Skeletal muscle tissue (tissue), 4 donors: ENCODE data around the gene HNRNPA2B1. TPM values are rescaled to one million over a fixed set of nuclear protein-coding genes. Genes with fewer than 3 reads are reported as not detected.

Experiments
- H3K27ac ChIP-seq: one replicate; pipeline ENCODE4 v1.7.0; 2013; ENCODE audit warnings: mild to moderate bottlenecking, low read depth, low read length, inconsistent platforms
- H3K27me3 ChIP-seq, 3 donors: one replicate each; pipeline ENCODE4 v1.7.0; 2013; ENCODE audit warnings: low read length in 3 of 3; ENCODE audit not compliant: control insufficient read depth in 3 of 3, insufficient read depth in 3 of 3
- H3K36me3 ChIP-seq, 3 donors: one replicate each; pipeline ENCODE4 v1.7.0; 2013; ENCODE audit warnings: low read length in 3 of 3; ENCODE audit not compliant: control insufficient read depth in 3 of 3, insufficient read depth in 3 of 3
- H3K4me1 ChIP-seq, 3 donors: one replicate each; pipeline ENCODE4 v1.7.0; 2013; ENCODE audit warnings: low read length in 3 of 3, mild to moderate bottlenecking in 3 of 3; ENCODE audit not compliant: control insufficient read depth in 3 of 3, insufficient read depth in 3 of 3
- H3K4me3 ChIP-seq, 3 donors: one replicate each; pipeline ENCODE4 v1.7.0; 2013; ENCODE audit warnings: low read length in 3 of 3
- H3K9ac ChIP-seq, 3 donors: one replicate each; pipeline ENCODE4 v1.7.0; 2013; ENCODE audit warnings: low read length in 3 of 3, mild to moderate bottlenecking in 3 of 3, moderate library complexity in 2 of 3, low read depth in 1 of 3
- H3K9me3 ChIP-seq, 3 donors: one replicate each; pipeline ENCODE4 v1.7.0; 2013; ENCODE audit warnings: low read length in 3 of 3; ENCODE audit not compliant: control insufficient read depth in 3 of 3
- total RNA-seq: library from RNA; depleted of rRNA; stranded (reverse); fragments of >200 nt; gene quantifications from one replicate; pipeline ENCODE4 v1.2.3, GENCODE V29; 2014
- donor health status: Osteomylitis.

Gene HNRNPA2B1
- total RNA-seq, 1 donor from 2014 or later, result 99.7 TPM

DNA sequence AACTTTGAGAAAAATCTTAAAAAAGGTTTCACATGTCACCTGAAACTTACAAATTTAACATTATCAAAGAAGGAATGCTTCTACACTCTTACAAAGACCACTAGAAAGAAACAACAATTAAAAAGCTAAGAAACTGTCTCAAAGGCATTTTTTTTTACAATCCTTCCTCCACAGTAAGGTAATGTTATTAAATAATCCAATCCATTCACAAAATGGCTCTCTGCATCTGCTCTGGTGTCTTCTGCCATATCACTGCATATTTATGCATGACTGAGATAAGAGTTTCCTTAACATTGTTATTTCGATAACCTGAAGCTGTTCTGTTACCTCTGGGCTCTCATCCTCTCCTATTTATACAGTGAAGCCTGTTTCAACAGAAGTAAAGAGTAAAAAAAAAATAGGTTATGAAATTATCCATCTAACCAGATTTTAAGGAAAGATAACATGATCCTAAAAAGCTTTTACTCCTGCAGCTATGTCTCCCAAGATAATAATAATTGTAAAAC lies 8.5 kb downstream of the HNRNPA2B1 start:
- no peaks in the 10 kb centered on the region for H3K9me3 ChIP-seq
- no peak overlapping the region for H3K27ac ChIP-seq
- no peaks in the 10 kb centered on the region for H3K27me3 ChIP-seq
- H3K36me3 ChIP-seq, result peaks cover 44 to 91% (median 88%) of the 10 kb centered on the region in 3 donors
- no peak overlapping the region for H3K4me3 ChIP-seq
- peaks cover 12 to 37% (median 25%) of the 10 kb centered on the region in 3 donors for H3K4me1 ChIP-seq
- H3K9ac ChIP-seq, result no peak overlapping the region

DNA sequence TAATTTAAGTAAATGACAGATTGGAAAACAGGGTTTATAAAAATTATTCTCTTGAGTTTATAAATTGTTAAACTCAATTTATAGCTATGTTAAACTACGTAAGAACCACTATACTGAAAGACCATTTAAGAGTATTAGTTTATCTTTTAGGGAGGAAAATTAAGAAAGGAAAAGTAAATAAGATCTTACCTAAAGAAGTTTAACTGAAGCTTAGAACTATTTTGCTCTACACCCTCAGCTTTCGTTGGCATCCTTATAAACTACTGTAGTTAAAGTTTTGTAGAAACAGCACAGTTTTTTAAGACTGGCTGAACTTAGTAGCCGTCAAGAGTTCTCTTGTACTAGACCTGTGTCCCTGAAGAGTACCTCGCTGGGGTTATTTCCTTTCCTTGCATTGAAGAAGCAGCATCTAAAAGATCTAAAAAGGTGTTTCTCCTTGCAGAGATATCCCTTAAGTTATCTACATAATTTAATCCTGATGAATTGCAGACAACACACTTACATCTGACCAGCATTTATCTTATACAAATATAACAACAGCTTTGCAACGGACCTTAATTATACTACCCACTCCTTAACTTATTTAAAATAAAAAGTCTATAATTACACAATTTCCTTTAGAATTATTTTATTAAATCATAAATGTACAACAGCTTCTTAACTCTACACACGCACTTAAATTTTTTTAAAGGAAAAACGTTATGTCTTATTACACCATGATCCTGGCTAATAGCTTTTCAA lies 9.1 kb downstream of the HNRNPA2B1 start:
- H3K27me3 ChIP-seq, result no peaks in the 10 kb centered on the region
- peaks cover 43 to 86% (median 82%) of the 10 kb centered on the region in 3 donors for H3K36me3 ChIP-seq
- no peak overlapping the region for H3K4me3 ChIP-seq
- no peaks in the 10 kb centered on the region for H3K9me3 ChIP-seq
- H3K9ac ChIP-seq, result no peak overlapping the region
- no peak overlapping the region for H3K27ac ChIP-seq
- H3K4me1 ChIP-seq, result peaks cover 6 to 31% (median 19%) of the 10 kb centered on the region in 3 donors

DNA sequence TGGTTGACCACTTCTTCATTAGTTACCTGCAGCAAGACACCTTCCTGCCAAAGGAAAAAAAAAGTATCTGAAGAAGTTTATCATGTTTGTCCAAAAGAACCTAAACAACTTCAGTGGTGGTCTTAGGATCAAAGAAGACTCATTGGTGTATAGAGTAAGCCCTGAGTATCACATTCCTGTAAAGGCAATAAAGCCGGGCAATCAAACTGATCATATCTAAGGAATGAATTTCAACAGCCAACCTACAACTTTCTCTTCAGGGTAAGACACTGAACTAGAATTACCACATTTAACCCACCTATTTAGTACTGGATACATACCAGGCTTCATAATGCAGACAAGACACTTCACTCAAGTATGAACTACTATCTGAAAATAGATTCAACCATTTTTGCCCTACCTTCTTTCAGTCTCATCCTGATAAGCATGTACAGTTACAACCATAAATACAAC lies 10.1 kb downstream of the HNRNPA2B1 start:
- Histone ChIP-seq H3K36me3 (peaks cover 37 to 79% (median 73%) of the 10 kb centered on the region in 3 donors), H3K4me3 (no peak overlapping the region), H3K9ac (no peak overlapping the region), H3K4me1 (peaks cover 3 to 22% (median 11%) of the 10 kb centered on the region in 3 donors), H3K27ac (no peak overlapping the region), H3K9me3 (no peaks in the 10 kb centered on the region), H3K27me3 (no peaks in the 10 kb centered on the region)

DNA sequence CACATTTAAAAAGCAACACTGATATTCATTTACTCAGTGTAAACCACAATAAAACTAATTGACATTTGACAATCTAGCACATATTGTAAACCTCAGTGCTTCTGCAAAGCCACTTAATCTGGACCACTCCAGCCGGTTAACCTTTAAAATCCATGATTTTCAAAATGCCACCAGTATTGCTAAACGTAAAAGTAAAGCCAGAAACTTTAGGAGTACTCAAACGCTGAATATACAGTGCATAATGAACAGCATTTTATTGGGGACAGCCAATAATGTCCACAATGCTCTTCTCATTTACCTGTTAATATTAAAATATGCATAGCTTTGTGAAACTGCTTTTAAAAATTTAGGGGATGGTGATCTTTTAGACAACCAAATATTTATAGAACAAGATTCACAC lies 10.8 kb downstream of the HNRNPA2B1 start:
- Histone ChIP-seq H3K4me1 (peaks cover 7 to 23% (median 11%) of the 10 kb centered on the region in 3 donors), H3K9ac (no peak overlapping the region), H3K9me3 (no peaks in the 10 kb centered on the region), H3K36me3 (peaks cover 34 to 78% (median 66%) of the 10 kb centered on the region in 3 donors), H3K27ac (no peak overlapping the region), H3K27me3 (no peaks in the 10 kb centered on the region), H3K4me3 (no peak overlapping the region)

DNA sequence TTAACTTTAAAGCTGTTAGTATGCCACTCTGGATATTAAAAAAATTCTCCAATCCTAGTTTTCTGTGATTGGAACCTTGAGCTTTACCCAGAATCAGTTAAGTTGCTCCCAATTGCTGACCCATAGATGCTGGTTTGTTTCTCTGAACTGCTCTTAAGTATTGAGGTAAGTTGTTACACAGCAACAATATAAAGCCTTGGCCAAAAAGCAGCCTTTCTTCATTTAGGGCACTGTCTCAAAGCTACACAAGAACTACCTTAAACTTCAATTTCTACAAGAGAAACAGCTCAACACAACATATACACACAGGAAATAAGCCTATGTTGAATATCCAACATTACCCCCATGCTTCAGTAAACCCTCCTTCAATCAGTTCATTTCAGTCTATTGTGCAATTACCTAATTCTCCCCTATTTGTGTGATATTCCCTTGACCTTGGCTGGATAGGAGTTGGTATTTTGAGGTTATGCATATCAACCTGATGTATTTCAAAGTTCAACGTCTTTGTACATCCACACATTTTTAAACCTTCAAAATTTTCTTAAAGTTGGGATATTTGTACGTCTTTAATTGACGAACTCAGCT lies 11.5 kb downstream of the HNRNPA2B1 start:
- H3K9me3 ChIP-seq, result no peaks in the 10 kb centered on the region
- H3K27me3 ChIP-seq, result no peaks in the 10 kb centered on the region
- H3K9ac ChIP-seq, result no peak overlapping the region
- no peak overlapping the region for H3K4me3 ChIP-seq
- no peak overlapping the region for H3K27ac ChIP-seq
- peaks cover 6 to 21% (median 6%) of the 10 kb centered on the region in 3 donors for H3K4me1 ChIP-seq
- peaks cover 34 to 75% (median 61%) of the 10 kb centered on the region in 3 donors for H3K36me3 ChIP-seq

DNA sequence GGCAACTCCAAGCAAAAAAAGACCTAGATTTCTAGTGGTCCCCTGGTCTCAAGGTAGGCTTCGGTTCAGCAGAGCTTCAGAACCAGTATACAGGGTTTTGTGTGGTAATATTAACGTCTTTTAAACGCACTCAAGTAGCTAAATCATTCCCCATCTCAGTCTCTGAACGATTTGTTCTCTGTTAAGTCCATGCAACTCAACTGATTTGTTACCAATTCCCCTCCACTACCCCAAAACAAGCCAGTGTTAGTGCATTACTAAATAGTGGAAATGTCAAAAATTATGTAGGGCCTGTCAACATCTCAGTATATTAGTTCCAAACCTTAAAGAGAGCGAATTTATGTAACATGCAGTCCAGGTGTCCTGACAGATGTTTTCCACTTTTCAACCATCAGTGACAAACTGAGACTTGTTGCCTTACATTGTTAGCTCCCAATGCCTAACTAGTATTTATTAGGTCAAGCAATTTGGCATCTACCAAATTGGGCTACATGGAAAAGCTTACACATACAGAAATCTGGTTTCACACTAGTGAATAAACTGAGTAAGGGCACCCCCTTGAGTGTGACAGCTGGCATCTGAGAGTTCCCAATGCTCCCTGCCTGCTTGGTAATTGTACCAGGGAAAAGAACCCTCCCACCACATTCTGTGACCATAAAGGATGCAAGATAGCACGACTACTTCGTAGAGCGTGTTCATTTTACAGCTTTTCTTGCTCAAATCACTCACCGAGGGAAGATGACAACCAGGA lies 12.2 kb downstream of the HNRNPA2B1 start:
- Histone ChIP-seq H3K4me1 (peaks cover 5 to 21% (median 8%) of the 10 kb centered on the region in 3 donors), H3K36me3 (peaks cover 29 to 69% (median 55%) of the 10 kb centered on the region in 3 donors), H3K9me3 (no peaks in the 10 kb centered on the region), H3K9ac (no peak overlapping the region), H3K27ac (no peak overlapping the region), H3K4me3 (no peak overlapping the region), H3K27me3 (no peaks in the 10 kb centered on the region)

DNA sequence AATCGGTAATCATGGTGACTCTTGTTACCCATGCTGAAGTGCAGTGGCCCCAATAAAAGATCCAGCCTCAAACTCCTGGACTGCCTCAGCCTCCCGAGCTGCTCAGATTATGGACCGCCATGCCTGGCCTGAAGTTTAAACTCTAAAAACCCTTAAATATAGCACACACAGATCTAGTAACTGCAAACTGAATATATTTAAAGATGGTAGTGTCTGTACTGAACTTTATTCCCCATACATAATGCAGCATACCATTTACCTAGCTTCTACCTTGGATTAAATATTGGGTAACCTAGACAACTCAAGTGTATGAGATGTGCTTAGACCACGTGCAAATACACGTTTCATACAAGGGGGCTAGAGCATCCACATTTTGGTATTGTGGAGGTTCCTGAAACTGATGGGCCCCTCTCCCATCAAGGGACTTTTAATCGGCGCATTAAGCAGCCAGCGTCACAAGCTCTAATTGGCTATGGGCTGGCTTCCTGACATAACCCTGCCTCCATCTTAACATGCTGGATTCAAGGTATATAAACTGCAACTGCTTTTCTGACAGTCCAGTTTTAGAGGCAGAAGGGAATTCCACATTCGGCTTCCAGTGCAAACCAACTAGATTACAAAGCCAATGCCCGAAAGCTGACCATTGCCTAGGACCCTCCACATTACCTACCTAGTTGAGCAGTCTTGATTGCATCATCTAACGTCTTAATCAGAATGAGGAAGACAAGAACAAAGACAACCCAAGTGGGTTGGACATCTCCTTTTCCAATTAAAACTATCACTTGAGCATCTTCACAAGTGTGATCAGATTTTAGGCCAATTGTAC lies 13.0 kb downstream of the HNRNPA2B1 start:
- no peak overlapping the region for H3K27ac ChIP-seq
- no peaks in the 10 kb centered on the region for H3K9me3 ChIP-seq
- H3K4me1 ChIP-seq, result peaks cover 11 to 23% (median 16%) of the 10 kb centered on the region in 3 donors
- no peak overlapping the region for H3K4me3 ChIP-seq
- no peaks in the 10 kb centered on the region for H3K27me3 ChIP-seq
- H3K9ac ChIP-seq, result no peak overlapping the region
- peaks cover 22 to 61% (median 47%) of the 10 kb centered on the region in 3 donors for H3K36me3 ChIP-seq

GRCh38 chr7:26186364-26187311 lies 13.9 kb downstream of the HNRNPA2B1 start:
- Histone ChIP-seq H3K27ac (no peak overlapping the region), H3K36me3 (peaks cover 14 to 53% (median 38%) of the 10 kb centered on the region in 3 donors), H3K4me1 (peaks cover 15 to 25% (median 19%) of the 10 kb centered on the region in 3 donors), H3K4me3 (no peak overlapping the region), H3K27me3 (no peaks in the 10 kb centered on the region), H3K9me3 (no peaks in the 10 kb centered on the region), H3K9ac (no peak overlapping the region)
